SK-N-SH treated with all-trans-retinoic acid at 6 μM for 48 hours (cell line): ENCODE results near the gene P3H1.

Source experiments
- CSDC2 ChIP-seq: fragments of 250-450 bp; sonication (Bioruptor Pico); IDR thresholded peaks from 2 replicates; pipeline ENCODE4 v1.5.0; 2020; ENCODE audit warnings: mild to moderate bottlenecking, moderate library complexity
- ESRRG ChIP-seq: fragments of 250-450 bp; sonication (Bioruptor Pico); IDR thresholded peaks from 2 replicates; pipeline ENCODE4 v1.6.1; 2021; ENCODE audit warnings: mild to moderate bottlenecking
- GLIS3 ChIP-seq: fragments of 250-450 bp; sonication (Bioruptor Pico); IDR thresholded peaks from 2 replicates; pipeline ENCODE4 v1.5.0; 2020; ENCODE audit warnings: mild to moderate bottlenecking, moderate library complexity
- SNAI2 ChIP-seq: fragments of 250-450 bp; sonication (Bioruptor Pico); IDR thresholded peaks from 2 replicates; pipeline ENCODE4 v1.5.0; 2020; ENCODE audit warnings: mild to moderate bottlenecking, moderate library complexity
- ZC3H10 ChIP-seq: fragments of 250-450 bp; sonication (Bioruptor Pico); IDR thresholded peaks from 2 replicates; pipeline ENCODE4 v1.5.1; 2021; ENCODE audit warnings: mild to moderate bottlenecking, moderate library complexity
- ZFP3 ChIP-seq: fragments of 250-450 bp; sonication (Bioruptor Pico); IDR thresholded peaks from 2 replicates; pipeline ENCODE4 v1.5.0; 2020; ENCODE audit warnings: mild to moderate bottlenecking, moderate library complexity
- ZFP30 ChIP-seq: fragments of 450-650 bp; formaldehyde crosslinking; IDR thresholded peaks from 2 replicates; pipeline ENCODE4 v1.5.0; 2022; ENCODE audit warnings: mild to moderate bottlenecking, moderate library complexity
- TF ChIP-seq, protein P1 (sequence below): fragments of 250-450 bp; sonication (Bioruptor Pico); IDR thresholded peaks from 2 replicates; pipeline ENCODE4 v1.8.0; 2020; ENCODE audit warnings: mild to moderate bottlenecking, moderate library complexity, borderline replicate concordance

DNA sequence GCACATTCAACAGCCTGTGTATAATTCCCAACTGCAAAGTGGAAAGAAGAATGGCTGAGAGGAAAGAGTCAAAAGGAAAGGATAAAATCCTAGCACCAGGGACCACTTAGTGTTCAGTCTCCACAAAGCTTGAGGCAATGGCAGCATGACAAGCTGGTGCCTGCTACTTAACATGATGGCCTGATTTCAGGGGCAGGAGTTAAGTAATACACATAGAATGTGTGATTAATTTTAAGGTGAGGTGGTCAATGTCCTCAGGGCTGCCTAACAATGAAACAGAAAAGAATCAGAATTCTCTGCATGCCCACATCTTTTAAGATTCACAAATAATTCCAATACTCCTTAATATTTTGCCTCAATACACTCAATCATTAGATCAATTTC lies 8.9 kb downstream of the P3H1 start:
- TF ChIP-seq ZFP3 = no peak
- TF ChIP-seq ZC3H10 (CRISPR knock-in tag) = no peak
- no peak for TF ChIP-seq CSDC2 (CRISPR knock-in tag)
- TF ChIP-seq ESRRG (CRISPR knock-in tag) = no peak
- no peak for TF ChIP-seq SNAI2 (CRISPR knock-in tag)
- TF ChIP-seq, protein P1, sequence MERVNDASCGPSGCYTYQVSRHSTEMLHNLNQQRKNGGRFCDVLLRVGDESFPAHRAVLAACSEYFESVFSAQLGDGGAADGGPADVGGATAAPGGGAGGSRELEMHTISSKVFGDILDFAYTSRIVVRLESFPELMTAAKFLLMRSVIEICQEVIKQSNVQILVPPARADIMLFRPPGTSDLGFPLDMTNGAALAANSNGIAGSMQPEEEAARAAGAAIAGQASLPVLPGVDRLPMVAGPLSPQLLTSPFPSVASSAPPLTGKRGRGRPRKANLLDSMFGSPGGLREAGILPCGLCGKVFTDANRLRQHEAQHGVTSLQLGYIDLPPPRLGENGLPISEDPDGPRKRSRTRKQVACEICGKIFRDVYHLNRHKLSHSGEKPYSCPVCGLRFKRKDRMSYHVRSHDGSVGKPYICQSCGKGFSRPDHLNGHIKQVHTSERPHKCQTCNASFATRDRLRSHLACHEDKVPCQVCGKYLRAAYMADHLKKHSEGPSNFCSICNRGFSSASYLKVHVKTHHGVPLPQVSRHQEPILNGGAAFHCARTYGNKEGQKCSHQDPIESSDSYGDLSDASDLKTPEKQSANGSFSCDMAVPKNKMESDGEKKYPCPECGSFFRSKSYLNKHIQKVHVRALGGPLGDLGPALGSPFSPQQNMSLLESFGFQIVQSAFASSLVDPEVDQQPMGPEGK = no peak
- no peak for TF ChIP-seq ZFP30 (CRISPR knock-in tag)
- TF ChIP-seq GLIS3 (CRISPR knock-in tag) = no peak
